DOHH2 (cell line): ENCODE results near the gene UXS1.

Source experiments
- CTCF ChIP-seq: fragments of 200-600 bp; sonication (generic); IDR thresholded peaks from one replicate; pipeline ENCODE4 v1.5.1; 2014; ENCODE audit warnings: antibody characterized with exemption, mild to moderate bottlenecking, low read depth, low read length; ENCODE audit not compliant: poor library complexity, severe bottlenecking
- EZH2phosphoT487 ChIP-seq: fragments of 200-600 bp; sonication (generic); IDR thresholded peaks from 2 replicates; pipeline ENCODE4 v1.6.1; 2017; ENCODE audit warnings: borderline replicate concordance, mild to moderate bottlenecking, antibody characterized with exemption, low read length, moderate library complexity, mixed read lengths

- TF ChIP-seq CTCF (no peak), EZH2phosphoT487 (no peak)
Measured at GRCh38 chr2:106167067-106167466, 27.0 kb downstream of the UXS1 start.
